Femur (tissue), 1 donor: ENCODE measurements around the gene SCGB1D4.
"Not testable (repeated sequence)": the region's sequence is repeated elsewhere in the genome, so short reads cannot be mapped to it uniquely, and the experiment has no call there.

ENCODE experiments used
- DNase-seq: peaks from one replicate; pipeline ENCODE4 v3.0.0-alpha.2; 2017

The SCGB1D4 gene, protein sequence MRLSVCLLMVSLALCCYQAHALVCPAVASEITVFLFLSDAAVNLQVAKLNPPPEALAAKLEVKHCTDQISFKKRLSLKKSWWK

GRCh38 chr11:62298975-62299374 lies at the start of gene SCGB1D4:
SCGB1D4 (minus strand) TSS chr11:62299075; CDS start chr11:62299010, 65 bp downstream.
- DNase-seq, result no peak

GRCh38 chr11:62345861-62346260 lies 47.0 kb upstream of the SCGB1D4 start:
- no peak for DNase-seq

- DNase-seq, result no peak
Measured at GRCh38 chr11:62344210-62344609, 45.3 kb upstream of the SCGB1D4 start.

GRCh38 chr11:62343646-62344190 lies 44.8 kb upstream of the SCGB1D4 start:
- not testable (repeated sequence) for DNase-seq

- no peak for DNase-seq
Measured at GRCh38 chr11:62341588-62341987, 42.7 kb upstream of the SCGB1D4 start.

DNA sequence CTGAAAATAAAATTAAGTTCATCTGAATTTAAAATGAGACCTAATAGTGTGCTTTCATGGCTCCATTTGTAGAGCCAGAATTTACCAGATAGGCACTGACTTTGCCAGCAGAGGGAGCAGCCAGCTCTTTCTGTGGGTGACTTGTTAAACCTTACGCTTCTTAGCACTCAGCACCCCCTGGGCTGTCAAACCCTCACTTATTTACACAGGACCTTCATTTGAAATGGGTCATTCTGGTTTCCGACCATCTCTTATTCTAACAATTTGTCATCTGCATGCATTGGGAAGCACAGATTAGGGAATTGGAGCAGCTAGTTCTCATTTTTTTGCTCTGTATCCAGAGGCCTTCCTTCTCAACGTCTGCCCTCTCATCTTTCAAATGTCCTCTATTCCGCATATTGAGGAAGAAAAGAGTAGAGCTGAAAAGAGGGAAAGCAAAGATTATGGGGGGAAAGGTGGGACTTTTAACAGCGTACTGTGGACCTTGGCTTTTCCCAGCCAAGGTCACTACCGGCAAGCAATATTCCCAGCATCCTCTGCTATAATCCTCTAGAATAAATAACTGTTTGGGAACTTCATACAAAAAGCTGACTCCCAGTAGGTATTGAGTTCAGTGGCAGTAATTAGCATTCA lies 41.5 kb upstream of the SCGB1D4 start:
- peak; percentile 36 for DNase-seq

GRCh38 chr11:62338218-62338617 lies 39.3 kb upstream of the SCGB1D4 start:
- DNase-seq, result no peak

DNA sequence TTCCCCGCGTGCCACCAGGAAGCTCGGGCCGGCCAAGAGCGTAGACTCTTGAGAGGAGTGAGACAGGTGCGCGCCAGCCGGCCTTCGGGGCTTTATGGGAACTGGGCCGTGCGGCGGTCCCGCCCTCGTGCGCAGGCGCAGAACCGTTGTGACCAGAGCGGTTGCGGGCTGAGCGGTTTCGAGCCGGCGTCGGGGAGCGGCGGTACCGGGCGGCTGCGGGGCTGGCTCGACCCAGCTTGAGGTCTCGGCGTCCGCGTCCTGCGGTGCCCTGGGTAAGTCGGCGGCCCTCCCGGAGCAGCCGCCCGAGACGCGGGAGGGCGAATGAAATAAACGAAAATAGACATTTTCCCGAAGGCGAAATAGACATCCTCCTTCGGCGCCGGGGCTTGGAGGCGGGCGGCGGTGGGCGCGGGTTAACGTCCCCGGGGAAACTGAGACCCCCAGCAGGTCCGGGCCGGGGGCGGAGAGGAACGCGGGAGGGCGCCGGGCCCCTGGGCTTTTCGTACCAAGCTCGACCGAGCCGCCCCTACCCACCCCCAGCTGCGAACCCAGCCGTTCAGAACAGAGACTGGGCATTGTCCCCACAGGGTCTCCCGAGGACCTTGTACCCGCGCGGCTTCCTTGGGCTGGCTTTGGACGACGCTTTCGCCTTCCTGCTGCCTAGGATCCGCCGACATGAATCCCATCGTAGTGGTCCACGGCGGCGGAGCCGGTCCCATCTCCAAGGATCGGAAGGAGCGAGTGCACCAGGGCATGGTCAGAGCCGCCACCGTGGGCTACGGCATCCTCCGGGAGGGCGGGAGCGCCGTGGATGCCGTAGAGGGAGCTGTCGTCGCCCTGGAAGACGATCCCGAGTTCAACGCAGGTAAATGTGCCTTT lies 38.7 kb upstream of the SCGB1D4 start, which contains the start of gene ASRGL1:
TSS of gene ASRGL1 (plus strand) at position 146 of the 879 bp plus-strand sequence. CDS start at position 676, 530 bp downstream.
- peak; percentile 86 for DNase-seq

GRCh38 chr11:62336949-62337302 lies 38.1 kb upstream of the SCGB1D4 start:
- not testable (repeated sequence) for DNase-seq

- no peak for DNase-seq
Measured at GRCh38 chr11:62333768-62334167, 34.9 kb upstream of the SCGB1D4 start.

- DNase-seq, result not testable (repeated sequence)
Measured at GRCh38 chr11:62331264-62331663, 32.4 kb upstream of the SCGB1D4 start.

- DNase-seq, result not testable (repeated sequence)
Measured at GRCh38 chr11:62327541-62327940, 28.7 kb upstream of the SCGB1D4 start.

DNA sequence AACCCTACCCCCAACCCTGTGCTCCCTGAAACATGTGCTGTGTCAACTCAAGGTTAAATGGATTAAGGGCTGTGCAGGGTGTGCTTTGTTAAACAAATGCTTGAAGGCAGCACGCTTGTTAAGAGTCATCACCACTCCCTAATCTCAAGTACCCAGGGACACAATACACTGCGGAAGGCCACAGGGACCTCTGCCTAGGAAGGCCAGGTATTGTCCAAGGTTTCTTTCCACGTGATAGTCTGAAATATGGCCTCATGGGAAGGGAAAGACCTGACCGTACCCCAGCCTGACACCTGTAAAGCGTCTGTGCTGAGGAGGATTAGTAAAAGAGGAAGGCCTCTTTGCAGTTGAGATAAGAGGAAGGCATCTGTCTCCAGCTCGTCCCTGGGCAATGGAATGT lies 27.8 kb upstream of the SCGB1D4 start:
- DNase-seq, result not testable (repeated sequence)

- DNase-seq, result not testable (repeated sequence)
Measured at GRCh38 chr11:62325781-62326180, 26.9 kb upstream of the SCGB1D4 start.

DNA sequence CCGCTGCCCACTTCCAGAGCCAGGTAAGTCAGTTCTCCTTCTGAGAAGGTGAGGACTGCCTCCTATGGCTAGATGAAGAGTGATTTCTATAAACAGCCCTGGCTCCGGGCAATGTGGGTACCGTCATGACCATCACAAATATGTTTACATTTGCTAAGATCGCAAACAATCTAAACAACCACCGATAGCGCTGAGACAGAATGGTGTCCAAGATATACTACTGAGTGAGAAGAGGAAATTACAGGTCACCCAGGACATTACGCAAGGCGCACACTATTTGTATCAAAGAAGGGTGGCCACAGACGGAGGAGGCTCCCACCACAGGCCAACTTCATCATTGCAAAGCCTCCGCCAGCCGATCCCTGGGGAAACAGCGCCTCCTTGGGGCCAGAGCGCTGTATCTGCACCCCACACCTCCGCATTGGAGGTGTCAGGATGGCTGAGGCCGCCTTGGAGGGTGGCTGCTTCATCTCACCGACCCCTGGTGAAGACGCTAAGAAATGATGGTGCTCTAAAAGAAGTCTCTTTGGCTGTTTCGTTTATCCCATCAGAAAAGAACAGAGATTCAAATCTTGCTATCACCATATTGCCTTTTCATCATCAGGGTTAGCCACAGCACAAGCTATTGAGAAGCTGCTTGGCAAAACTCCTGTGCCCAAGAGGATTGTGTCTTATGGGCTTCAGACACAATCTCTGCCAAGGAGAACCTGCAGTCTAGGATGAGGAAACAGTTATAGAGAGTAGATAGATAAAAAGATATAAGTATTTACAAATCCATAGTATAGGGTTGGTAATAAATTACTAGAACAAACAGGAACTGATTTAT lies 26.1 kb upstream of the SCGB1D4 start:
- DNase-seq, result peak; percentile 54

DNA sequence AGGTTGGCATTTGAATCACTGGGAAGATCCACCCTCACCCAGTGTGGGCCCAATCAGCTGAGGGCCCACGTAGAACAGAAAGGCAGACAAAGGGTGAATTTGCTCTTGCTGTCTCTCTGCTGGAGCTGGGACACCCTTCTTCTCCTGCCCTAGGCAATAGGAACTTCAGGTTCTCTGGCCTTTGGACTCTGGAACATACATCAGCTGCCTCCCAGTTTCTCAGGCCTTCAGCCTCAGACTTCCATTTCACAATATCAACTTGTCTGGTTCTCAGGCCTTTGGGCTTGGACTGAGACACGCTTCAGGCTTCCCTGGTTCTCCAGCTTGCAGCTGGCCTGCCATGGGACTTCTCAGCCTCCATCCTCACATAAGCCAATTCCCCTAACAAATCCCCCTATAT lies 23.6 kb upstream of the SCGB1D4 start:
- no peak for DNase-seq

DNA sequence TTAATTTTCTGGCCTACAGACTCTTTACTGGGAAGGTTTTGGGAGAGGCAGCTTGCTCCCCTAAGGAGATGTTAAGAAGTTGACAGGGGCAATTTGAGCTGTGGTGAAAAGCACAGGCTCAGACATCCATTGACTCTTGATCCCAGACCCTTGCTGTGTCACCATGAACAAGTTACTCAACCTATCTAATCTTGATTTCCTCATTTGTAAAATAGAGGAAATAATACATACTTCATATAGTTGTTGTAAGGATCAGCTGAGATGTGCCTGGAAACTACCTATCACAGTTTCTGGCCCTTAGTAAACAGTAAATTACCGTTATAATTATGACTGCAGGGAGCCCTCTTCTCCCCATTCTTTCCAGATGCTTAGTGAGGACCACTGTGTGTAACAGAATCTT lies 16.6 kb upstream of the SCGB1D4 start:
- DNase-seq, result no peak

DNA sequence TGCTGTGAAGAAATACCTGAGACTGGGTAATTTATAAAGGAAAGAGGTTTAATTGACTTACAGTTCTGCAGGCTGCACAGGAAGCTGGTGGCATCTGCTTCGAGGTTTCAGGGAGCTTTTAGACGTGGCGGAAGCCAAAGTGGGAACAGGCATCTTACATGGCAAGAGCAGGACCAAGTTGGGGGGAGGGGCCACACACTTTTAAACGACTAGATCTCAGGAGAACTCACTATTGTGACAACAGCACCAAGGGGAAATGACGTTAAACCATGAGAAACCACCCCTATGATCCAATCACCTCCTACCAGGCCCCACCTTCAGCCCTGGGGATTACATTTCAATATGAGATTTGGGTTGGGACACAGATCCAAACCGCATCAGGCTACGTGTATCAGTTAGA lies 11.1 kb upstream of the SCGB1D4 start:
- no peak for DNase-seq

DNA sequence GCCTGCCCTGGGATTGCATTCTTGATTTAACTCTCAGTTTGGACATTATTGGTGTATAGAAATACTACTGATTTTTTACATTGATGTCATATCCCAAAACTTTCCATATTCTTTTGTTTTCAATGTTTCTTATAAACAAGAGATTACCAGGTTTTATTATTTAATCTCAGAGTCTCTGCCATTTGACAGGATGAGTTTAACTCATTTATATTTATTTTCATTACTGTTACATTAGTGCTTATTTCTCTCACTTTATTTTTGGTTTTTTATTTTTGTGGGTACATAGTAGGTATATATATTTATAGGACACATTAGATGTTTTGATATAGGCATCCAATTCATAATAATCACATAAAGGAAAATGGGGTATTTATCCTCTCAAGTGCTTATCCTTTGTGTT lies 9.1 kb upstream of the SCGB1D4 start:
- DNase-seq, result no peak

DNA sequence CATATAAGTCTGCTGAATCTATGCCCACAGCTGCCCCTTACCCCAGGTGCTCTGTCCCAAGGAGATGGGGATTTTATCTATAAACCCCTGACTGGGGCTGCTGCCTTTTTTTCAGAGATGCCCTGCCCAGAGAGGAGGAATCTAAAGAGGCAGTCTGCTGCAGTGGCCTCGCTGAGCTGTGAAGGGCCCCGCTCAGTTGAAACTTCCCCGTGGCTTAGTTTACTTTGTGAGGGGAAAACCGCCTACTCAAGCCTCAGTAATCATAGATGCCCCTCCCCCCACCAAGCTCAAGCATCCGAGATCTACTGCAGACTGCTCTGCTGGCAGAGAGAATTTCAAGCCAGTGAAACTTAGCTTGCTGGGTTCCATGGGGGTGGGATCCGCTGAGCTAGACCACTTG lies 7.4 kb upstream of the SCGB1D4 start:
- DNase-seq, result no peak

DNA sequence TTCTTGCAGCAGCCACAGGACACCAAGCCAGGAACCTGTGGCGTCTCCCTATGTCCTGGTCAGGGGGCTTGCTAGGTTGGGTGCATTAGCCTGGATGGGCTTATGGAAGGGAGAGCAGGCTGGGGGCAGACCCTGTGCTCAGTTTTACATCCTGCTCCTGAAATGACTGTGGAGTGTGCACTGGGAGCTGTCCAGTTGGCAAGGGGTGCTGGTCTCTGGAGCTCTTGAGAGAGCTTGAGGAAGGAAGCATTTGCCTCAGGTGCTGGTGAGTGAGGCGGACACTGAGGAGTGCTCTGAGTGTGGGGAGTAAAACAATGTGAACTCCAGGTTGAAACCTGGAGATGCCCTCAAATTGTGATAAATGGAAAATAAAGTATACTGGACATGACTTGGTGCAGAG lies 3.4 kb downstream of the SCGB1D4 start:
- peak; percentile 39 for DNase-seq

- DNase-seq, result no peak
Measured at GRCh38 chr11:62280452-62280851, 18.4 kb downstream of the SCGB1D4 start.

- no peak for DNase-seq
Measured at GRCh38 chr11:62273789-62274275, 25.0 kb downstream of the SCGB1D4 start.
